GM23338 (cell line): ENCODE data around the gene FGF4. TPM values are rescaled to one million over a fixed set of nuclear protein-coding genes. Genes with fewer than 3 reads are reported as not detected.

Experiments
- ATAC-seq: fragments of 200-7000 bp; cut with Tn5 transposase; 3 replicates; pipeline ENCODE4 v1.9.1; 2020
- DNase-seq: peaks from one replicate; pipeline ENCODE4 v3.0.0-alpha.2; 2015; ENCODE audit warnings: low spot score
- H2AFZ ChIP-seq: fragments of 200-600 bp; sonication (generic); 2 replicates; pipeline ENCODE4 v1.8.0; 2016; ENCODE audit warnings: antibody characterized with exemption, mild to moderate bottlenecking, moderate library complexity
- H3F3A ChIP-seq: fragments of 200-600 bp; sonication (generic); replicated peaks from 2 replicates; pipeline ENCODE4 v1.8.0; 2017; ENCODE audit warnings: antibody characterized with exemption, mixed run types, low read depth
- H3K27ac ChIP-seq: fragments of 200-600 bp; sonication (generic); 2 replicates; pipeline ENCODE4 v1.6.1; 2016; ENCODE audit warnings: low read depth
- H3K27me3 ChIP-seq: fragments of 200-600 bp; sonication (generic); 2 replicates; pipeline ENCODE4 v1.8.0; 2016; ENCODE audit warnings: mild to moderate bottlenecking, mixed run types, moderate library complexity; ENCODE audit not compliant: insufficient read depth
- H3K36me3 ChIP-seq: fragments of 200-600 bp; sonication (generic); 2 replicates; pipeline ENCODE4 v1.8.0; 2016; ENCODE audit warnings: mild to moderate bottlenecking; ENCODE audit not compliant: insufficient read depth
- H3K4me1 ChIP-seq: fragments of 200-600 bp; sonication (generic); 2 replicates; pipeline ENCODE4 v1.8.0; 2016; ENCODE audit warnings: mild to moderate bottlenecking, moderate library complexity; ENCODE audit not compliant: insufficient read depth
- H3K4me2 ChIP-seq: fragments of 200-600 bp; sonication (generic); 2 replicates; pipeline ENCODE4 v1.7.1; 2017; ENCODE audit warnings: mixed run types
- H3K4me3 ChIP-seq: fragments of 200-600 bp; sonication (generic); 2 replicates; pipeline ENCODE4 v1.6.1; 2016; ENCODE audit warnings: mixed run types
- H3K79me2 ChIP-seq: fragments of 200-600 bp; sonication (generic); replicated peaks from 2 replicates; pipeline ENCODE4 v1.8.0; 2017; ENCODE audit warnings: mild to moderate bottlenecking; ENCODE audit not compliant: insufficient read depth
- H3K9me2 ChIP-seq: fragments of 200-600 bp; sonication (generic); 2 replicates; pipeline ENCODE4 v1.8.0; 2017; ENCODE audit not compliant: insufficient read depth
- H4K20me1 ChIP-seq: fragments of 200-600 bp; sonication (generic); replicated peaks from 2 replicates; pipeline ENCODE4 v1.8.0; 2017; ENCODE audit warnings: mild to moderate bottlenecking; ENCODE audit not compliant: insufficient read depth
- H3K27ac Mint-ChIP-seq: 2 replicates; pipeline ENCODE4 v1.8.0; 2020; ENCODE audit warnings: inconsistent platforms, mild to moderate bottlenecking, moderate library complexity, mixed read lengths
- H3K27me3 Mint-ChIP-seq: 3 replicates; pipeline ENCODE4 v1.8.0; 2022; ENCODE audit warnings: low read depth, mild to moderate bottlenecking, moderate library complexity, mixed read lengths, inconsistent platforms; ENCODE audit not compliant: insufficient read depth, poor library complexity
- H3K36me3 Mint-ChIP-seq: 3 replicates; pipeline ENCODE4 v1.8.0; 2021; ENCODE audit warnings: low read depth, mild to moderate bottlenecking, inconsistent platforms, moderate library complexity, mixed read lengths
- H3K4me1 Mint-ChIP-seq: 3 replicates; pipeline ENCODE4 v1.8.0; 2020; ENCODE audit warnings: mild to moderate bottlenecking, inconsistent platforms, mixed read lengths
- H3K4me3 Mint-ChIP-seq: 3 replicates; pipeline ENCODE4 v1.8.0; 2021; ENCODE audit warnings: moderate library complexity, mild to moderate bottlenecking, inconsistent platforms, mixed read lengths
- H3K9me3 Mint-ChIP-seq: 3 replicates; pipeline ENCODE4 v1.8.0; 2020; ENCODE audit warnings: moderate library complexity, mild to moderate bottlenecking, inconsistent platforms, mixed read lengths
- EZH2phosphoT487 ChIP-seq: fragments of 200-600 bp; sonication (generic); IDR thresholded peaks from one replicate; pipeline ENCODE4 v1.8.1; 2018; ENCODE audit warnings: antibody characterized with exemption; ENCODE audit not compliant: unreplicated experiment
- NANOG ChIP-seq: IDR thresholded peaks from 2 replicates; pipeline ENCODE4 v1.6.1; 2016; ENCODE audit warnings: antibody characterized with exemption, borderline replicate concordance
- STAT1 ChIP-seq: IDR thresholded peaks from one replicate; pipeline ENCODE4 v1.6.1; 2016; ENCODE audit warnings: antibody characterized with exemption; ENCODE audit not compliant: unreplicated experiment
- polyA plus RNA-seq: library from polyadenylated mRNA; unstranded; fragments of >200 nt; fragmentation: Nextera tagmentation; extraction: Ambion mirVana; gene quantifications from 2 replicates; pipeline ENCODE4 v1.2.1, GENCODE V29; 2016
- total RNA-seq: library from RNA; depleted of rRNA; stranded (reverse); fragments of >200 nt; shearing (Covaris generic); gene quantifications from 2 replicates; pipeline ENCODE4 v1.2.3, GENCODE V29; 2014
- TF ChIP-seq, protein P1 (sequence below): IDR thresholded peaks from one replicate; pipeline ENCODE4 v1.6.1; 2018; ENCODE audit warnings: antibody characterized with exemption; ENCODE audit not compliant: unreplicated experiment
- TF ChIP-seq, protein P2 (sequence below), 2 experiments: fragments of 200-600 bp in 1 of 2; sonication (generic) in 1 of 2; conservative IDR thresholded peaks; 2 replicates each; pipeline versions ENCODE4 v1.5.1 to v1.6.1; 2016 to 2017; ENCODE audit warnings: antibody characterized with exemption in 2 of 2, low read depth in 2 of 2, mild to moderate bottlenecking in 2 of 2, moderate library complexity in 1 of 2

Gene FGF4
- total and polyA plus RNA-seq, 2 experiments from 2014 or later, result 4.8 to 13.1 TPM

- Histone ChIP-seq H3K27me3 (peaks cover 42% of the 10 kb centered on the region), H3K9me2 (no peaks in the 10 kb centered on the region), H3K4me2 (peak overlapping the region; percentile 60), H3K27ac (peak overlapping the region; percentile 43), H2AFZ (no peak overlapping the region), H3K79me2 (no peaks in the 10 kb centered on the region; the same call in 1 of the 2 replicates), H3F3A (no peaks in the 10 kb centered on the region; the same call in 1 of the 2 replicates), H3K4me3 (peak overlapping the region; percentile 29), H3K4me1 (peaks cover 42% of the 10 kb centered on the region), H3K36me3 (no peaks in the 10 kb centered on the region), H4K20me1 (no peaks in the 10 kb centered on the region)
- TF ChIP-seq, protein P1, sequence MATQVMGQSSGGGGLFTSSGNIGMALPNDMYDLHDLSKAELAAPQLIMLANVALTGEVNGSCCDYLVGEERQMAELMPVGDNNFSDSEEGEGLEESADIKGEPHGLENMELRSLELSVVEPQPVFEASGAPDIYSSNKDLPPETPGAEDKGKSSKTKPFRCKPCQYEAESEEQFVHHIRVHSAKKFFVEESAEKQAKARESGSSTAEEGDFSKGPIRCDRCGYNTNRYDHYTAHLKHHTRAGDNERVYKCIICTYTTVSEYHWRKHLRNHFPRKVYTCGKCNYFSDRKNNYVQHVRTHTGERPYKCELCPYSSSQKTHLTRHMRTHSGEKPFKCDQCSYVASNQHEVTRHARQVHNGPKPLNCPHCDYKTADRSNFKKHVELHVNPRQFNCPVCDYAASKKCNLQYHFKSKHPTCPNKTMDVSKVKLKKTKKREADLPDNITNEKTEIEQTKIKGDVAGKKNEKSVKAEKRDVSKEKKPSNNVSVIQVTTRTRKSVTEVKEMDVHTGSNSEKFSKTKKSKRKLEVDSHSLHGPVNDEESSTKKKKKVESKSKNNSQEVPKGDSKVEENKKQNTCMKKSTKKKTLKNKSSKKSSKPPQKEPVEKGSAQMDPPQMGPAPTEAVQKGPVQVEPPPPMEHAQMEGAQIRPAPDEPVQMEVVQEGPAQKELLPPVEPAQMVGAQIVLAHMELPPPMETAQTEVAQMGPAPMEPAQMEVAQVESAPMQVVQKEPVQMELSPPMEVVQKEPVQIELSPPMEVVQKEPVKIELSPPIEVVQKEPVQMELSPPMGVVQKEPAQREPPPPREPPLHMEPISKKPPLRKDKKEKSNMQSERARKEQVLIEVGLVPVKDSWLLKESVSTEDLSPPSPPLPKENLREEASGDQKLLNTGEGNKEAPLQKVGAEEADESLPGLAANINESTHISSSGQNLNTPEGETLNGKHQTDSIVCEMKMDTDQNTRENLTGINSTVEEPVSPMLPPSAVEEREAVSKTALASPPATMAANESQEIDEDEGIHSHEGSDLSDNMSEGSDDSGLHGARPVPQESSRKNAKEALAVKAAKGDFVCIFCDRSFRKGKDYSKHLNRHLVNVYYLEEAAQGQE, result no peak
- TF ChIP-seq STAT1, result no peak
- peak; percentile 38; the same call in 1 of the 2 replicates for TF ChIP-seq NANOG
- DNase-seq (peak; percentile 64), ATAC-seq (peak; percentile 3; the same call in 1 of the 3 replicates)
- Mint-ChIP-seq H3K27me3 (peaks cover 35% of the 10 kb centered on the region), H3K27ac (peak overlapping the region; percentile 1; the same call in 1 of the 2 replicates), H3K4me3 (peak overlapping the region; percentile 57), H3K36me3 (no peaks in the 10 kb centered on the region), H3K9me3 (peaks cover 4% of the 10 kb centered on the region; the same call in 2 of the 3 replicates), H3K4me1 (peaks cover 33% of the 10 kb centered on the region)
Measured at GRCh38 chr11:69771466-69771865, 3.7 kb downstream of the FGF4 start.

DNA sequence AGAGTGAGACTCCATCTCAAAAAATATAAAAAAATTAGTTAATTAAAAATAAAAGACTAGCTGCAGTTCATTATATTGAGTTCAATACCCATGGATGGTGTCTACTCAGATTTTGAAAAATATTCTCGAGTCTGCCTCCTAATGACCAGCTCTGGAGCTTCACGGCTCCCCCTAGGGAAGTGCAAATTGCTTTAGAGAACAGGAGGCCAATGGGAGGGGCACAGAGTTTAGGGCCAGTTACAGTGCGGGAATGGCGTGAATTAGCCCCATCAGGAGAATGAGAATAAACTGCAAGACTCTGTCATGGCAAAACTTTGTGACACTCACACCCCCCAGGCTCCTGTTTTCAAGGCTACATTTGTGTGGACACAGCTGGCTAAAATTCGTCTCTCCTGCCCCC lies 4.6 kb downstream of the FGF4 start:
- DNase-seq (peak; percentile 65), ATAC-seq (peak; percentile 18)
- H3K79me2 ChIP-seq, result no peaks in the 10 kb centered on the region; the same call in 1 of the 2 replicates
- peak overlapping the region; percentile 57; the same call in 2 of the 3 replicates for H3K4me3 Mint-ChIP-seq
- no peaks in the 10 kb centered on the region; the same call in 1 of the 2 replicates for H3F3A ChIP-seq
- peaks cover 32% of the 10 kb centered on the region for H3K27me3 Mint-ChIP-seq
- H3K4me3 ChIP-seq, result 0 out of 2 replicates have a peak overlapping the region, but pooled peaks have one; percentile 29
- peaks cover 32% of the 10 kb centered on the region for H3K27me3 ChIP-seq
- peaks cover 4% of the 10 kb centered on the region; the same call in 2 of the 3 replicates for H3K9me3 Mint-ChIP-seq
- no peak overlapping the region for H2AFZ ChIP-seq
- no peak overlapping the region; the same call in 1 of the 2 replicates for H3K27ac Mint-ChIP-seq
- TF ChIP-seq, protein P2, sequence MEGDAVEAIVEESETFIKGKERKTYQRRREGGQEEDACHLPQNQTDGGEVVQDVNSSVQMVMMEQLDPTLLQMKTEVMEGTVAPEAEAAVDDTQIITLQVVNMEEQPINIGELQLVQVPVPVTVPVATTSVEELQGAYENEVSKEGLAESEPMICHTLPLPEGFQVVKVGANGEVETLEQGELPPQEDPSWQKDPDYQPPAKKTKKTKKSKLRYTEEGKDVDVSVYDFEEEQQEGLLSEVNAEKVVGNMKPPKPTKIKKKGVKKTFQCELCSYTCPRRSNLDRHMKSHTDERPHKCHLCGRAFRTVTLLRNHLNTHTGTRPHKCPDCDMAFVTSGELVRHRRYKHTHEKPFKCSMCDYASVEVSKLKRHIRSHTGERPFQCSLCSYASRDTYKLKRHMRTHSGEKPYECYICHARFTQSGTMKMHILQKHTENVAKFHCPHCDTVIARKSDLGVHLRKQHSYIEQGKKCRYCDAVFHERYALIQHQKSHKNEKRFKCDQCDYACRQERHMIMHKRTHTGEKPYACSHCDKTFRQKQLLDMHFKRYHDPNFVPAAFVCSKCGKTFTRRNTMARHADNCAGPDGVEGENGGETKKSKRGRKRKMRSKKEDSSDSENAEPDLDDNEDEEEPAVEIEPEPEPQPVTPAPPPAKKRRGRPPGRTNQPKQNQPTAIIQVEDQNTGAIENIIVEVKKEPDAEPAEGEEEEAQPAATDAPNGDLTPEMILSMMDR (conservative IDR thresholded peaks at IDR 0.05; ENCODE audit: low read depth in 2 of 2), result peak; percentile 19 to 46; a peak in 3 of 4 replicates
- no peak for TF ChIP-seq EZH2phosphoT487
- H3K9me2 ChIP-seq, result no peaks in the 10 kb centered on the region
- H3K4me1 Mint-ChIP-seq, result peaks cover 33% of the 10 kb centered on the region
- peaks cover 42% of the 10 kb centered on the region for H3K4me1 ChIP-seq
- 0 out of 2 replicates have a peak overlapping the region, but pooled peaks have one; percentile 43 for H3K27ac ChIP-seq
- H3K36me3 ChIP-seq, result no peaks in the 10 kb centered on the region
- H3K4me2 ChIP-seq, result peak overlapping the region; percentile 60
- H4K20me1 ChIP-seq, result no peaks in the 10 kb centered on the region
- no peaks in the 10 kb centered on the region for H3K36me3 Mint-ChIP-seq
